HEK293T (cell line): ENCODE results near the gene UVSSA.

Experiments
- CTCF ChIA-PET: fragments of 350-600 bp; formaldehyde crosslinking; extraction: SDS; loops from one replicate; lab custom pipeline; 2021; ENCODE audit warnings: antibody characterized with exemption, inconsistent platforms; lab: Yijun Ruan, JAX
- POLR2A ChIA-PET: fragments of 350-600 bp; formaldehyde crosslinking; extraction: SDS; loops from one replicate; lab custom pipeline; 2020; ENCODE audit warnings: antibody characterized with exemption, inconsistent platforms; lab: Yijun Ruan, JAX
- DNase-seq: peaks from one replicate; pipeline ENCODE4 v3.0.0; 2012; ENCODE audit warnings: mixed read lengths; ENCODE audit errors: extremely low spot score
- ARNT ChIP-seq: fragments of 450-650 bp; IDR thresholded peaks from 2 replicates; pipeline ENCODE4 v1.6.1; 2017; ENCODE audit warnings: mild to moderate bottlenecking
- BHLHE40 ChIP-seq: fragments of 450-650 bp; IDR thresholded peaks from 2 replicates; pipeline ENCODE4 v1.6.1; 2016; ENCODE audit warnings: mild to moderate bottlenecking, moderate library complexity, borderline replicate concordance
- CTBP1 ChIP-seq: fragments of 450-650 bp; IDR thresholded peaks from 2 replicates; pipeline ENCODE4 v1.6.1; 2016; ENCODE audit warnings: borderline replicate concordance
- ELF4 ChIP-seq: fragments of 450-650 bp; IDR thresholded peaks from 2 replicates; pipeline ENCODE4 v1.6.1; 2017; ENCODE audit warnings: antibody characterized with exemption
- FOXA1 ChIP-seq: fragments of 450-650 bp; IDR thresholded peaks from 2 replicates; pipeline ENCODE4 v1.6.1; 2016; ENCODE audit warnings: mild to moderate bottlenecking
- FOXK2 ChIP-seq: fragments of 450-650 bp; IDR thresholded peaks from 2 replicates; pipeline ENCODE4 v1.6.1; 2016; ENCODE audit warnings: mild to moderate bottlenecking
- FOXM1 ChIP-seq: fragments of 450-650 bp; IDR thresholded peaks from 2 replicates; pipeline ENCODE4 v1.6.1; 2017; ENCODE audit warnings: mild to moderate bottlenecking, borderline replicate concordance
- HDGF ChIP-seq: fragments of 450-650 bp; IDR thresholded peaks from 2 replicates; pipeline ENCODE4 v1.6.1; 2017; ENCODE audit warnings: antibody characterized with exemption, borderline replicate concordance
- L3MBTL2 ChIP-seq: fragments of 450-650 bp; conservative IDR thresholded peaks from 2 replicates; pipeline ENCODE4 v1.6.1; 2016; ENCODE audit warnings: mild to moderate bottlenecking
- LEF1 ChIP-seq: fragments of 450-650 bp; IDR thresholded peaks from 2 replicates; pipeline ENCODE4 v1.6.1; 2017; ENCODE audit warnings: mild to moderate bottlenecking, borderline replicate concordance
- NFRKB ChIP-seq: fragments of 450-650 bp; IDR thresholded peaks from 2 replicates; pipeline ENCODE4 v1.6.1; 2016; ENCODE audit warnings: mild to moderate bottlenecking, moderate library complexity
- SP1 ChIP-seq: fragments of 450-650 bp; IDR thresholded peaks from 2 replicates; pipeline ENCODE4 v1.6.1; 2017
- SUZ12 ChIP-seq: fragments of 450-650 bp; IDR thresholded peaks from 2 replicates; pipeline ENCODE4 v1.6.1; 2016; ENCODE audit warnings: mild to moderate bottlenecking
- TARDBP ChIP-seq: fragments of 450-650 bp; IDR thresholded peaks from 2 replicates; pipeline ENCODE4 v1.6.1; 2016
- ZNF384 ChIP-seq: fragments of 450-650 bp; IDR thresholded peaks from 2 replicates; pipeline ENCODE4 v1.6.1; 2016
- TF ChIP-seq, protein P1 (sequence below): fragments of 450-650 bp; IDR thresholded peaks from 2 replicates; pipeline ENCODE4 v1.6.1; 2016

The UVSSA gene

DNA sequence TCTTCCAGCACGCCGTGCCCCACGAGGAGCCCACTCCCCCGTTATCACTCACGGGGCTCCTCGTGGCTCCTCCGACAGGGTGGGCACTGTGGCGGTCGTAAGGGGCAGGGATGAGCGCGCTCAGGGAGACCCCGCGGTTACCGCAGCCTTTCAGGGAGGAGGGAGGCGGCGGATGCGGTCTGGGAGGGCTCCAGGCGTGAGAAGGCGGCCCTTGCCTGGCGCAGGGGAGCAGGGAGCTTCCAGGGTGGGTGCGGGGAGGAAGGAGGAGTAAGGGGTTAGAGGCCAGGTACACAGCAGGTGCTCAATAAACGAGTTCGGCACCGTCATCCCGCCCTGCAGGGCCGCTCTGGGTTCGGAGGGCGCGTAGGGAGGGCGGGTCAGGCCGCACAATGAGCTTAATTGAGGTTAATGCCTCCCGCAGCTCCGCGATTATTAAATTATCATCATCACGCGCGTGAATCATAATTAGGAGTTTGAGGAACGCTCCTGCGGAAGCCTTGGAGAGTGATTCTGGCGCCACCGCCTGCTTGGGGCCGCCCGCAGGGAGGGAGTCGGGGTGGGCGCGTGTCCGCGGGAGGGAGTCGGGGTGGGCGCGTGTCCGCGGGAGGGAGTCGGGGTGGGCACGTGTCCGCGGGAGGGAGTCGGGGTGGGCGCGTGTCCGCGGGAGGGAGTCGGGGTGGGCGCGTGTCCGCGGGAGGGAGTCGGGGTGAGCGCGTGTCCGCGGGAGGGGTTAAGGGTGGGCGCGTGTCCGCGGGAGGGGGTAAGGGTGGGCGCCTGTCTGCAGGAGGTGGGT is 66.9 kb downstream of the UVSSA start:
- ChIA-PET POLR2A (no interaction called here), CTCF (interaction anchor here (0.6 kb wide), 1 partner anchor 135 kb away, joined by 3 read pairs; no protein-coding TSS in a partner anchor)
- TF ChIP-seq FOXK2 (no peak), TARDBP (no peak), ARNT (no peak), NFRKB (no peak), ELF4 (no peak), L3MBTL2 (no peak), BHLHE40 (no peak), SUZ12 (no peak), FOXA1 (no peak), CTBP1 (no peak), LEF1 (no peak), ZNF384 (no peak), FOXM1 (no peak), SP1 (no peak)
- TF ChIP-seq, protein P1, sequence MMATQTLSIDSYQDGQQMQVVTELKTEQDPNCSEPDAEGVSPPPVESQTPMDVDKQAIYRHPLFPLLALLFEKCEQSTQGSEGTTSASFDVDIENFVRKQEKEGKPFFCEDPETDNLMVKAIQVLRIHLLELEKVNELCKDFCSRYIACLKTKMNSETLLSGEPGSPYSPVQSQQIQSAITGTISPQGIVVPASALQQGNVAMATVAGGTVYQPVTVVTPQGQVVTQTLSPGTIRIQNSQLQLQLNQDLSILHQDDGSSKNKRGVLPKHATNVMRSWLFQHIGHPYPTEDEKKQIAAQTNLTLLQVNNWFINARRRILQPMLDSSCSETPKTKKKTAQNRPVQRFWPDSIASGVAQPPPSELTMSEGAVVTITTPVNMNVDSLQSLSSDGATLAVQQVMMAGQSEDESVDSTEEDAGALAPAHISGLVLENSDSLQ, result no peak
- DNase-seq, result no peak

DNA sequence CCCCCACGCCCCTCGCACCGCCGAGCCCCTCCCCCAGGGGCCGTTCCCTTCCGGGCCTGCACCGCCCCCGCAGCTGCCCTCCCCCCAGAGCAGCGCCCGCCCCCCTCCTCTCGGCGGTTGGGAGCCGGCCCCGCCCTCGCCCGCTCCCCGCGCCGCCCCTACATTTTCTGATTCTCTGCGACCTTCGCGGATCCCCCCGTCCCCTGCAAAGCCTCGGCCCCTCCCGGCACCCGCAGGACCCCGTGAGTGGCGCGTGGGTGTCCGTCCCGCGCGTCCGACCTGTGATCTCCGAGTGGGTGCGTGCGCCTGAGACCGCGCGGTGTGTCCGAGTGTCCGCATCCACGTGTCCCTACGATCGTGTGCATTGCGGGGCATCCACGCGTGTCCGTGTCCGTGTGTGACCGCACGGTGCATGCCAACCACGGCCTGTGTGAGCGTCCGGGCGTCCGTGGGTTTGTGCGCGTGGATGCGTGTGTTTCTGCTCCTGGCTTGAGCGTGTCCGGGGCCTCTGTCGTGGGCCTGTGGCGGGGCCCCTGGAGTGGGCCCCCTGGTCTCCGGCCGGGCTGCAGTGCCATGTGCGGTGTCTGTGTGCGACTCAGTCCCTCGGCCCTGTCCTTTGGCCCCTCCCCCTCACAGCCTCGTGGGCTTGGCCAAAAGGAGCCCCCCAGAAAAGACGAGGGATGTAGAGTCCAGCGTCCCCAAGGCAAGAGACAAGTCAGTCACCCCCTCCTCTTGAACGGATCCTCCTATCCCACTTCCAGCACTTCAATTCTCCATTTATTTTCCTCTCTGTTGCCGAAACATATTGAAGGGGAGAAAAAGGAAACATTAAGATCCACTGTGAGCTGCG is 68.0 kb downstream of the UVSSA start:
- no peak for DNase-seq
- TF ChIP-seq TARDBP, result no peak
- TF ChIP-seq SP1, result no peak
- TF ChIP-seq LEF1, result no peak
- TF ChIP-seq FOXK2, result no peak
- TF ChIP-seq BHLHE40, result no peak
- ChIA-PET CTCF (no interaction called here), POLR2A (no interaction called here)

DNA sequence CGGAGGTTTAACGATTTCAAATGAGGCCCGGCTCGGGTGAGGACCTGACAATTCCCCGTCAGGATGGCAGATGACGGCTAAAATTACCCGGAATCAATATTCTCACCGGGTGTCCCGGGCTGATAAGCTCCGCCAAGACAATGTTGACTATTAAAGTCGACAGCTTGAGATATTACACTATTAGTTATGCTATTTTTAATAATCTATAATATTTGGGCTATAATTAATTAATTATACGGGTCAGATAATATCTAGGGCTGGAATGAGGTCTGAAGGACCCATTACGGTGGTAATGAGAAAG is 68.6 kb downstream of the UVSSA start:
- no peak for TF ChIP-seq CTBP1
- no peak for TF ChIP-seq ZNF384
- no peak for TF ChIP-seq HDGF
- no peak for TF ChIP-seq L3MBTL2
- TF ChIP-seq, protein P1, result no peak
- TF ChIP-seq TARDBP, result no peak
- no peak for DNase-seq
- ChIA-PET POLR2A (interaction anchor here (0.6 kb wide), 1 partner anchor 468 kb away, joined by 3 read pairs; no protein-coding TSS in a partner anchor), CTCF (interaction anchor here (0.6 kb wide), 1 partner anchor 352 kb away, joined by 3 read pairs; no protein-coding TSS in a partner anchor)

DNA sequence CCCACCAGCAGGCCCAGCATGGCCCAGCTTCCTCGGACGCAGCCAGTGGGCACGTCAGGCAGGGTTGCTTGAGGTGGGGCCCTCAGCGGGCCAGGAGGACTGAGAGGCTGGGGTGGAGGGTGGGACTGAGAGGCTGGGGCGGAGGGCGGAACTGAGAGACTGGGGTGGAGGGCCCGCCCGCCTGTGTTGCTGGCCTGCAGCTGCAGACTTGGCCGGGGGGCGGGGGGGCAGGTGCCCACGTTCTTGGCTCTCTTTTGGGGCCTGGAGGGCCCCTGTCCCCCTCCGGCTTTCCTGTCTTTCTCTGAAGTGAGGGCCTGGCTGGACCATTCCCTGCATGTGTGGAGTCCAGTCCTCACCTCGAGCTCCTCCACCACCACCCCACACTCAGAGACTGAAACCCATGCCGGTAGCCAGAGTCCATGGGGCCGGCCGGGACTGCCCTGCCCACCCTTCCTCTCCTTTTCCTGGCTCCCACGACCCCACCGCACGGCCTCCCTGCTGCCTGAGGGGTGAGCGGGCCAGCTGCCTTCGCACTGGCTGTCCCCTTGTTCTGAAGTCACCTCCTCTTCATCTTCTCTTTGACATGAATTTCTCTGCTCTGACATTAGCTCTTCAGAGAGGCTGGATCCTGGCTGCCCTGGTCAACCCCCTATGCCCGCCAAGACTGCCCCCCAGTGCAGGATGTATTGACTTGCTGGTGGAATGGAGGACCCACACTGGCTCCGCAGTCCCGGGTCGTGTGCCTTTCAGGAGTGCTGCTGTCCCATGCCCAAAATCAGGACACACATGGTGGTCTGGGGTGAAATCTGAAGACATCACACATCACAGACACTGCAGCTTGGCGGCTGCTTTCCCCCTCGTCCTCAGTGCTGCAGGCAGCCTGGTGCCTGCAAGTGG is 69.3 kb downstream of the UVSSA start:
- no peak for DNase-seq
- ChIA-PET POLR2A (interaction anchor here (0.6 kb wide), 1 partner anchor 468 kb away, joined by 3 read pairs; no protein-coding TSS in a partner anchor), CTCF (interaction anchor here (0.6 kb wide), 1 partner anchor 351 kb away, joined by 3 read pairs; no protein-coding TSS in a partner anchor)
- TF ChIP-seq SP1 (no peak), ARNT (no peak), FOXA1 (no peak), BHLHE40 (no peak), ELF4 (no peak), NFRKB (no peak), FOXK2 (no peak), TARDBP (no peak), ZNF384 (no peak), LEF1 (no peak), L3MBTL2 (no peak), SUZ12 (no peak)
- TF ChIP-seq, protein P1, result no peak

DNA sequence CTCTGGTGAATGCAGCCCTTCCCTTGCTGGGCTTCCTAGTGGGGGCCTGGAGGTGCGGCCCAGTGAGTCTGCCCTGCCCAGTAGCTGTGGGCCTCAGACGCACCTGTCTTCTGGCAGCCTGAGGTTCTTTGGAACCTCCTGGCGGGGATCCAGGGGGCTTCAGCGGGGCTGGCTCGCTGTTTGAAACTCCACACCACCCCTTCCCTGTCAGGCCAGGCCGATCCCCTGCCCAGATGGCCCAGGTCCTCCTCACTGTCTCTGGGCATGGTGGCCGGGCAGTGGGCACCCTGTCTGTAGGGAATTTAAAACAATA is 69.9 kb downstream of the UVSSA start:
- DNase-seq, result no peak
- ChIA-PET POLR2A (no interaction called here), CTCF (no interaction called here)
- TF ChIP-seq HDGF (no peak), L3MBTL2 (no peak)
